Hematopoietic multipotent progenitor cell (in vitro differentiated cells): ENCODE measurements around the gene MSLN. TPM values are rescaled to one million over a fixed set of nuclear protein-coding genes. Genes with fewer than 3 reads are reported as not detected.

Experiments
- DNase-seq, 3 donors: peaks; one replicate each; pipeline ENCODE4 v3.0.0-alpha.2; 2011 to 2015; ENCODE audit warnings: low read depth in 2 of 3, low spot score in 2 of 3
- total RNA-seq: library from RNA; depleted of rRNA; stranded (reverse); fragments of >200 nt; gene quantifications from one replicate; pipeline ENCODE4 v1.2.3, GENCODE V29; 2012

Gene MSLN
- total RNA-seq, result under 0.01 TPM

- DNase-seq, result no peak
Observed at GRCh38 chr16:760545-761343, at the start of gene MSLN. TSS of gene MSLN (plus strand) at chr16:760734. CDS start at chr16:762681, 1,947 bp downstream.

GRCh38 chr16:711084-711483 is 49.5 kb upstream of the MSLN start:
- DNase-seq, result no peak

GRCh38 chr16:711548-712320 is 48.8 kb upstream of the MSLN start:
- peak; percentile 67 to 70 (median 68) for DNase-seq

- DNase-seq, result peak in 1 of 3 donors; percentile 54
Observed at GRCh38 chr16:712740-713250, 47.7 kb upstream of the MSLN start.

- DNase-seq, result no peak
Observed at GRCh38 chr16:714079-714478, 46.5 kb upstream of the MSLN start.

- peak; percentile 70 to 83 (median 81) for DNase-seq
Observed at GRCh38 chr16:714558-715476, 45.7 kb upstream of the MSLN start, which contains the start of gene METRN. TSS of gene METRN (plus strand) at chr16:715118. CDS start at chr16:715290, 172 bp downstream.

- DNase-seq, result no peak
Observed at GRCh38 chr16:715477-716199, 44.9 kb upstream of the MSLN start.

- no peak for DNase-seq
Observed at GRCh38 chr16:716200-716568, 44.4 kb upstream of the MSLN start.

GRCh38 chr16:716768-717325 is 43.7 kb upstream of the MSLN start:
- no peak for DNase-seq

- no peak for DNase-seq
Observed at GRCh38 chr16:717450-718245, 42.9 kb upstream of the MSLN start.

- no peak for DNase-seq
Observed at GRCh38 chr16:718389-718788, 42.1 kb upstream of the MSLN start.

GRCh38 chr16:718922-719321 is 41.6 kb upstream of the MSLN start:
- no peak for DNase-seq

- DNase-seq, result no peak
Observed at GRCh38 chr16:719815-720446, 40.6 kb upstream of the MSLN start.

GRCh38 chr16:720447-720989 is 40.0 kb upstream of the MSLN start:
- DNase-seq, result peak in 1 of 3 donors; percentile 53

GRCh38 chr16:720990-721764 is 39.4 kb upstream of the MSLN start, which contains the start of gene ANTKMT:
TSS of gene ANTKMT (plus strand) at chr16:721146. CDS start at chr16:721275, 129 bp downstream.
- peak; percentile 62 to 87 (median 85) for DNase-seq

GRCh38 chr16:721765-722540 is 38.6 kb upstream of the MSLN start:
- DNase-seq, result no peak
